Measurements from ENCODE around the gene NOS2. TPM values are rescaled to one million over a fixed set of nuclear protein-coding genes. Genes with fewer than 3 reads are reported as not detected.
"Not testable (repeated sequence)": the region's sequence is repeated elsewhere in the genome, so short reads cannot be mapped to it uniquely, and the experiment has no call there.

Gene NOS2
- total RNA-seq (2022) (not detected in 2 replicates), Bru-seq, nascent RNA (not detected), BruChase-seq, experiment 1, labeled RNA remaining after a 6-hour chase (not detected), BruChase-seq, experiment 2, labeled RNA remaining after a 2-hour chase (not detected)
- long read RNA-seq = 0 reads

DNA sequence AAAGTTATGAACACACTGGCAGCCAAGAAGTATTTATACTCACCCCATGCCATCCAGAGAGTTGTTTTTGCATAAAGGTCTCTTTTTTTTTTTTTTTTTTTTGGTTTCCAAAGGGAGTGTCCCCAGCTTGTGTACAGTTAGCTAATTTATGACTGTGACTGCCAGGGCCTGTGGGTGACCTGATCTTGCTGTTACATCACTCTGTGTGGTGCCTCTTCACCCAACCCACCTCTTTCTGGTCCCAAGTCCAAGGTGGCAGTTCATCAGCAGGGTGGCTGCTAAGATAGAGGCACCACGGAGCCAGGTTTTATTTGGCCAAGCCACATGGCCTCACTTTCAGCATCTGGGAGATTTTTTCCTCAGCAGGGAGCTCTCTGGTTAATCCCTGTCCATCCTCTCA is at the start of gene NOS2:
TSS of gene NOS2 (minus strand) at position 8 of the 400 bp plus-strand sequence. CDS start 1,720 bp downstream, outside the sequence.
- H3K4me1 Mint-ChIP-seq (ENCODE audit: low read depth, unreplicated experiment) = peaks cover 4% of the 10 kb centered on the region
- CTCF ChIA-PET = interaction anchor here (1.8 kb wide), 1 partner anchor 80 kb away, joined by 5 read pairs; no protein-coding TSS in a partner anchor
- intact Hi-C loops (cut with micrococcal nuclease; ENCODE audit: unreplicated experiment) = loop anchor here (10.0 kb wide), 1 partner anchor 454 kb away; no protein-coding TSS in a partner anchor

GRCh38 chr17:27849474-27850185 is 49.3 kb upstream of the NOS2 start:
- no peaks in the 10 kb centered on the region for H3K4me1 Mint-ChIP-seq (ENCODE audit: low read depth, unreplicated experiment)
- no peak for DNase-seq
- H3K27ac Mint-ChIP-seq (ENCODE audit: unreplicated experiment) = no peak overlapping the region
- TF ChIP-seq CTCF (IDR thresholded peaks at IDR 0.05; ENCODE audit: unreplicated experiment) = no peak
- no peaks in the 10 kb centered on the region for H3K9me3 Mint-ChIP-seq (ENCODE audit: low read depth, unreplicated experiment)
- H3K27me3 Mint-ChIP-seq (ENCODE audit: unreplicated experiment) = peaks cover 54% of the 10 kb centered on the region
- H3K4me3 Mint-ChIP-seq (ENCODE audit: low read depth, unreplicated experiment) = no peak overlapping the region
- no TSS peak for BruUV-seq (replicated peaks)
- H3K36me3 Mint-ChIP-seq (ENCODE audit: insufficient read depth, unreplicated experiment) = no peaks in the 10 kb centered on the region
- CTCF ChIA-PET = no interaction called here
- intact Hi-C loops (cut with micrococcal nuclease; ENCODE audit: unreplicated experiment) = loop anchor here (10.0 kb wide), 1 partner anchor 45 kb away; the partner anchor contains the start of gene LYRM9

More for the DNA sequence above, at the start of gene NOS2:
- TF ChIP-seq CTCF (IDR thresholded peaks at IDR 0.05; ENCODE audit: unreplicated experiment) = no peak
- H3K27ac Mint-ChIP-seq (ENCODE audit: unreplicated experiment) = no peak within 1 kb of the TSS
- peaks cover 80% of the 10 kb centered on the region for H3K27me3 Mint-ChIP-seq (ENCODE audit: unreplicated experiment)
- H3K36me3 Mint-ChIP-seq (ENCODE audit: insufficient read depth, unreplicated experiment) = peaks cover 2% of the 10 kb centered on the region
- H3K4me3 Mint-ChIP-seq (ENCODE audit: low read depth, unreplicated experiment) = no peak within 1 kb of the TSS
- H3K9me3 Mint-ChIP-seq (ENCODE audit: low read depth, unreplicated experiment) = no peaks in the 10 kb centered on the region
- DNase-seq = no peak
- BruUV-seq (replicated peaks) = no TSS peak

- TF ChIP-seq CTCF (IDR thresholded peaks at IDR 0.05; ENCODE audit: unreplicated experiment) = no peak
- CTCF ChIA-PET = no interaction called here
- intact Hi-C loops (cut with micrococcal nuclease; ENCODE audit: unreplicated experiment) = loop anchor here (10.0 kb wide), 1 partner anchor 46 kb away; the partner anchor contains the start of gene LYRM9
- H3K27ac Mint-ChIP-seq (ENCODE audit: unreplicated experiment) = no peak overlapping the region
- H3K4me1 Mint-ChIP-seq (ENCODE audit: low read depth, unreplicated experiment) = no peaks in the 10 kb centered on the region
- H3K4me3 Mint-ChIP-seq (ENCODE audit: low read depth, unreplicated experiment) = no peak overlapping the region
- H3K27me3 Mint-ChIP-seq (ENCODE audit: unreplicated experiment) = peaks cover 47% of the 10 kb centered on the region
- H3K36me3 Mint-ChIP-seq (ENCODE audit: insufficient read depth, unreplicated experiment) = no peaks in the 10 kb centered on the region
- BruUV-seq (replicated peaks) = no TSS peak
- no peaks in the 10 kb centered on the region for H3K9me3 Mint-ChIP-seq (ENCODE audit: low read depth, unreplicated experiment)
- no peak for DNase-seq
Measured at GRCh38 chr17:27848931-27849330, 48.6 kb upstream of the NOS2 start.

DNA sequence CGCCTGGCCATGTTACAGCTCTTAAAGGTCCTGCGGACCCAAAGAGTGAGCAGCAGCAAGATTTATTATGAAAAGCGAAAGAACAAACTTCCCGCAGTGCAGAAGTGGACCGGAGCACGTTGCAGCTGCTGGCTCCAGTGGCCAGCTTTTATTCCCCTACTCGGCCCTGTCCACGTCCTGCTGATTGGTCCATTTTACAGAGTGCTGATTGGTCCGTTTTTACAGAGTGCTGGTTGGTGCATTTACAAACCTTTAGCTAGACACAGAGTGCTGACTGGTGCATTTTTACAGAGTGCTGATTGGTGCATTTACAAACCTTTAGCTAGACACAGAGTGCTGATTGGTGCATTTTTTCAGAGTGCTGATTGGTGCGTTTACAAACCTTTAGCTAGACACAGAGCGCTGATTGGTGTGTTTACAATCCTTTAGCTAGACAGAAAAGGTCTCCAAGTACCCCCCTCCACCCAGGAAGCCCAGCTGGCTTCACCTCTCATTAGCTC is 46.5 kb upstream of the NOS2 start:
- H3K4me3 Mint-ChIP-seq (ENCODE audit: low read depth, unreplicated experiment); DNase-seq; H3K27ac Mint-ChIP-seq (ENCODE audit: unreplicated experiment); BruUV-seq (replicated peaks); H3K9me3 Mint-ChIP-seq (ENCODE audit: low read depth, unreplicated experiment); CTCF ChIA-PET; H3K4me1 Mint-ChIP-seq (ENCODE audit: low read depth, unreplicated experiment); H3K36me3 Mint-ChIP-seq (ENCODE audit: insufficient read depth, unreplicated experiment): not testable (repeated sequence)
- intact Hi-C loops (cut with micrococcal nuclease; ENCODE audit: unreplicated experiment) = loop anchor here (10.0 kb wide), 1 partner anchor 48 kb away; the partner anchor contains the start of gene LYRM9
- peaks cover 26% of the 10 kb centered on the region for H3K27me3 Mint-ChIP-seq (ENCODE audit: unreplicated experiment)

Data from Calu3 (cell line).